Trophoblast cell (in vitro differentiated cells and primary cell): ENCODE data around the gene PSMC3.

Experiments
- DNase-seq, 2 donors: peaks; one replicate each; pipeline ENCODE4 v3.0.0-alpha.2; 2016
- H2AFZ ChIP-seq: 2 replicates; pipeline ENCODE4 v1.6.1; 2013; ENCODE audit warnings: low read length, moderate library complexity, mild to moderate bottlenecking; ENCODE audit not compliant: insufficient read depth, poor library complexity
- H2AK5ac ChIP-seq: 2 replicates; pipeline ENCODE4 v1.6.1; 2013; ENCODE audit warnings: mild to moderate bottlenecking, low read length
- H2BK120ac ChIP-seq: 2 replicates; pipeline ENCODE4 v1.6.1; 2013; ENCODE audit warnings: low read length, mild to moderate bottlenecking, moderate library complexity; ENCODE audit not compliant: insufficient read depth, poor library complexity
- H2BK12ac ChIP-seq: 2 replicates; pipeline ENCODE4 v1.6.1; 2013; ENCODE audit warnings: mild to moderate bottlenecking, low read length, moderate library complexity
- H2BK5ac ChIP-seq: 2 replicates; pipeline ENCODE4 v1.6.1; 2013; ENCODE audit warnings: low read length, low read depth, moderate library complexity, mild to moderate bottlenecking; ENCODE audit not compliant: poor library complexity
- H3K14ac ChIP-seq: 2 replicates; pipeline ENCODE4 v1.6.1; 2013; ENCODE audit warnings: mild to moderate bottlenecking, low read length
- H3K18ac ChIP-seq: 2 replicates; pipeline ENCODE4 v1.6.1; 2013; ENCODE audit warnings: mild to moderate bottlenecking, low read length
- H3K23ac ChIP-seq: 2 replicates; pipeline ENCODE4 v1.6.1; 2013; ENCODE audit warnings: low read length
- H3K27ac ChIP-seq: 2 replicates; pipeline ENCODE4 v1.5.1; 2013; ENCODE audit warnings: low read depth, mild to moderate bottlenecking, inconsistent platforms, low read length, moderate library complexity
- H3K27me3 ChIP-seq: 2 replicates; pipeline ENCODE4 v1.6.1; 2013; ENCODE audit warnings: inconsistent platforms, mild to moderate bottlenecking, low read length, moderate library complexity; ENCODE audit not compliant: insufficient read depth
- H3K36me3 ChIP-seq, 2 experiments: 1 replicate in 1 of 2; 2 replicates in 1 of 2; pipeline ENCODE4 v1.6.1; 2013; ENCODE audit warnings: low read length in 2 of 2, mild to moderate bottlenecking in 2 of 2, moderate library complexity in 1 of 2; ENCODE audit not compliant: insufficient read depth in 2 of 2, control insufficient read depth in 1 of 2
- H3K4ac ChIP-seq: 2 replicates; pipeline ENCODE4 v1.6.1; 2013; ENCODE audit warnings: low read depth, mild to moderate bottlenecking, low read length, moderate library complexity
- H3K4me1 ChIP-seq, 2 experiments: 1 replicate in 1 of 2; 2 replicates in 1 of 2; pipeline ENCODE4 v1.6.1; 2013; ENCODE audit warnings: low read length in 2 of 2, mild to moderate bottlenecking in 2 of 2, moderate library complexity in 1 of 2; ENCODE audit not compliant: insufficient read depth in 2 of 2, control insufficient read depth in 1 of 2
- H3K4me2 ChIP-seq: 2 replicates; pipeline ENCODE4 v1.6.1; 2013; ENCODE audit warnings: inconsistent platforms, mild to moderate bottlenecking, low read length, moderate library complexity
- H3K4me3 ChIP-seq: 2 replicates; pipeline ENCODE4 v1.5.1; 2013; ENCODE audit warnings: mild to moderate bottlenecking, low read depth, low read length, inconsistent platforms
- H3K79me1 ChIP-seq: one replicate; pipeline ENCODE4 v1.6.1; 2013; ENCODE audit warnings: low read length
- H3K79me2 ChIP-seq: 2 replicates; pipeline ENCODE4 v1.6.1; 2013; ENCODE audit warnings: low read length, mild to moderate bottlenecking; ENCODE audit not compliant: control insufficient read depth, insufficient read depth, poor library complexity
- H3K9ac ChIP-seq: 2 replicates; pipeline ENCODE4 v1.6.1; 2013; ENCODE audit warnings: mild to moderate bottlenecking, low read length
- H3K9me3 ChIP-seq: 2 replicates; pipeline ENCODE4 v1.6.1; 2013; ENCODE audit warnings: low read depth, mild to moderate bottlenecking, control low read depth, inconsistent platforms, low read length; ENCODE audit not compliant: insufficient read depth
- H4K12ac ChIP-seq: 2 replicates; pipeline ENCODE4 v1.6.1; 2013; ENCODE audit warnings: low read depth, mild to moderate bottlenecking, low read length, moderate library complexity
- H4K8ac ChIP-seq: 2 replicates; pipeline ENCODE4 v1.6.1; 2013; ENCODE audit warnings: low read depth, mild to moderate bottlenecking, low read length, moderate library complexity
- H4K91ac ChIP-seq: one replicate; pipeline ENCODE4 v1.6.1; 2013; ENCODE audit warnings: low read depth, mild to moderate bottlenecking, low read length, moderate library complexity
- WGBS: extraction: QIAGEN DNeasy Blood & Tissue Kit; methylation state at CpG from one replicate; pipeline ENCODE4 v1.1.7; 2013; ENCODE audit warnings: missing lambda C conversion rate; ENCODE audit not compliant: insufficient read length, insufficient coverage; ENCODE audit errors: extremely low coverage; 5-methylcytosine and 5-hydroxymethylcytosine counted together

PSMC3 gene

GRCh38 chr11:47389577-47390421 lies 36.4 kb downstream of the PSMC3 start:
- Histone ChIP-seq H3K4me3 (no peak overlapping the region), H3K79me2 (no peaks in the 10 kb centered on the region), H4K8ac (no peak overlapping the region), H2AK5ac (no peak overlapping the region), H3K79me1 (no peaks in the 10 kb centered on the region), H2BK120ac (no peak overlapping the region), H3K27ac (no peak overlapping the region), H2BK12ac (no peak overlapping the region), H4K91ac (no peak overlapping the region), H4K12ac (no peak overlapping the region), H3K4ac (no peak overlapping the region), H3K9ac (no peak overlapping the region), H3K9me3 (no peaks in the 10 kb centered on the region), H3K36me3 (no peaks in the 10 kb centered on the region), H3K27me3 (no peaks in the 10 kb centered on the region), H2BK5ac (no peak overlapping the region), H3K18ac (no peak overlapping the region), H3K4me2 (no peak overlapping the region), H3K23ac (no peak overlapping the region), H3K14ac (no peak overlapping the region), H2AFZ (no peak overlapping the region), H3K4me1 (no peaks in the 10 kb centered on the region)
- no CpG with 5 or more reads among the region's 17 CpGs for WGBS
- DNase-seq: no peak

- Histone ChIP-seq H3K4ac (no peak overlapping the region), H3K23ac (no peak overlapping the region), H3K4me1 (no peaks in the 10 kb centered on the region), H2AFZ (no peak overlapping the region), H3K14ac (no peak overlapping the region), H4K8ac (no peak overlapping the region), H2BK5ac (no peak overlapping the region), H3K9me3 (no peaks in the 10 kb centered on the region), H2BK12ac (no peak overlapping the region), H3K9ac (no peak overlapping the region), H3K27me3 (no peaks in the 10 kb centered on the region), H2AK5ac (no peak overlapping the region), H3K4me3 (no peak overlapping the region), H3K27ac (no peak overlapping the region), H3K79me2 (no peaks in the 10 kb centered on the region), H4K91ac (no peak overlapping the region), H4K12ac (no peak overlapping the region), H2BK120ac (no peak overlapping the region), H3K4me2 (no peak overlapping the region), H3K79me1 (no peaks in the 10 kb centered on the region), H3K36me3 (no peaks in the 10 kb centered on the region), H3K18ac (no peak overlapping the region)
- no CpG with 5 or more reads among the region's 28 CpGs for WGBS
- DNase-seq: no peak
Observed at GRCh38 chr11:47388697-47389576, 37.3 kb downstream of the PSMC3 start.

GRCh38 chr11:47387944-47388696 lies 38.1 kb downstream of the PSMC3 start:
- H3K9me3 ChIP-seq: no peaks in the 10 kb centered on the region
- no peak overlapping the region for H3K27ac ChIP-seq
- H3K4me1 ChIP-seq: no peaks in the 10 kb centered on the region
- H3K14ac ChIP-seq: no peak overlapping the region
- H2AFZ ChIP-seq: no peak overlapping the region
- H3K27me3 ChIP-seq: no peaks in the 10 kb centered on the region
- H3K4ac ChIP-seq: no peak overlapping the region
- no peaks in the 10 kb centered on the region for H3K36me3 ChIP-seq
- no peak overlapping the region for H2BK120ac ChIP-seq
- peak in 1 of 2 donors; percentile 26 for DNase-seq
- H4K8ac ChIP-seq: no peak overlapping the region
- H2BK12ac ChIP-seq: no peak overlapping the region
- no peak overlapping the region for H2BK5ac ChIP-seq
- no peak overlapping the region for H3K18ac ChIP-seq
- no peaks in the 10 kb centered on the region for H3K79me1 ChIP-seq
- WGBS: no CpG with 5 or more reads among the region's 13 CpGs
- no peak overlapping the region for H4K91ac ChIP-seq
- H3K23ac ChIP-seq: no peak overlapping the region
- no peak overlapping the region for H3K4me2 ChIP-seq
- H3K9ac ChIP-seq: no peak overlapping the region
- H3K4me3 ChIP-seq: no peak overlapping the region
- H3K79me2 ChIP-seq: no peaks in the 10 kb centered on the region
- H4K12ac ChIP-seq: no peak overlapping the region
- no peak overlapping the region for H2AK5ac ChIP-seq

- no peak for DNase-seq
- Histone ChIP-seq H4K8ac (no peak overlapping the region), H2BK12ac (no peak overlapping the region), H3K9me3 (no peaks in the 10 kb centered on the region), H3K79me1 (no peaks in the 10 kb centered on the region), H3K27ac (no peak overlapping the region), H2AFZ (no peak overlapping the region), H2BK120ac (no peak overlapping the region), H3K9ac (no peak overlapping the region), H3K23ac (no peak overlapping the region), H3K4me1 (no peaks in the 10 kb centered on the region), H3K18ac (no peak overlapping the region), H3K4ac (no peak overlapping the region), H4K91ac (no peak overlapping the region), H4K12ac (no peak overlapping the region), H3K14ac (no peak overlapping the region), H3K27me3 (no peaks in the 10 kb centered on the region), H2BK5ac (no peak overlapping the region), H3K79me2 (no peaks in the 10 kb centered on the region), H3K4me2 (no peak overlapping the region), H3K4me3 (no peak overlapping the region), H2AK5ac (no peak overlapping the region), H3K36me3 (no peaks in the 10 kb centered on the region)
- WGBS: no CpG with 5 or more reads among the region's 4 CpGs
Observed at GRCh38 chr11:47384498-47384897, 41.7 kb downstream of the PSMC3 start.
